ENCODE data around the gene PIP4K2B. TPM values are rescaled to one million over a fixed set of nuclear protein-coding genes. Genes with fewer than 3 reads are reported as not detected.

PIP4K2B gene
- total RNA-seq, 1 donor from 2014 or later, result 68.5 TPM

DNA sequence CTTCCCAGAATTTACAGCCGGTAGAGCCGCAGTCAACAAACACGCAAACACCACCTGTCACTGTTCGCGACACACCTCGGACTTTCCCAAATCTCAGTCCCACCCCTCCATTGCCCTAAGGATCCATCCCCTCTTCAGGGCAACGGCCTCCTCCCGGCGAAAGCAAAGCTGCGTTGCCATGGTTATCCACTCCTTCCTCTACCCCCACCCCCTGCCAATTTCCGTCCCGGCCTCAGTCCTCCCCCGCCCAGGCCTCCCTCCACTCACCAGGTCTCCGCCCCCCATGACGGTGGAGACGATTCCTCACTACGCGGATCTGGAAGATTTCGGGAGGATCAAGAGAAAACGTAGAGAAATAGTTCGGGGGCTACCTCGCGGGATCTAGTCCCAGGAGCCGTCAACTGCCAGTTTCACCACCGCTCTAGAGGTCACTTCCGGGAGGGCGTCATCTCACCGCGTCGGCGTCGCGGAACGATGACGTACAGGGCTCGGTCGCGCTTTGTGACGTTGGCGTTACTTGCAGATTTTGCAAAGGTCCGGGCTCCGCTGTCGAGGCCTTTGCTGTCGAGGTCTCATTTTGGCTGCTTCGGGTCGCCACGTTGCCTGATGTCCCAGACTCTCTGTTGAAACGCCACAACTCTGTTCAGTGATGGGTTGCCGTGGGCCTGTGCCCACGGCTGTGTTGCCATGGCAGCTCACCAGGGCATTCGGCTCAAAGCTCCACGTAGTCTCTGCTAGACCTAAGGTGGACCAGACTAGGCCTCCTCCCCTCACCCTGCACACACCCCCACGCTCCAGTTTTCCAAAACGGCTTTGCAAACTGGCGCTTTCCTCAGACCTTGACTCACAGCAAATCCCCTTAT lies 25.8 kb upstream of the PIP4K2B start, which contains the start of gene CWC25:
Gene CWC25, minus strand, starts transcription at position 423 of the 863 bp plus-strand sequence. Its CDS starts 138 bp downstream, at position 285.
- TF ChIP-seq, protein P1, sequence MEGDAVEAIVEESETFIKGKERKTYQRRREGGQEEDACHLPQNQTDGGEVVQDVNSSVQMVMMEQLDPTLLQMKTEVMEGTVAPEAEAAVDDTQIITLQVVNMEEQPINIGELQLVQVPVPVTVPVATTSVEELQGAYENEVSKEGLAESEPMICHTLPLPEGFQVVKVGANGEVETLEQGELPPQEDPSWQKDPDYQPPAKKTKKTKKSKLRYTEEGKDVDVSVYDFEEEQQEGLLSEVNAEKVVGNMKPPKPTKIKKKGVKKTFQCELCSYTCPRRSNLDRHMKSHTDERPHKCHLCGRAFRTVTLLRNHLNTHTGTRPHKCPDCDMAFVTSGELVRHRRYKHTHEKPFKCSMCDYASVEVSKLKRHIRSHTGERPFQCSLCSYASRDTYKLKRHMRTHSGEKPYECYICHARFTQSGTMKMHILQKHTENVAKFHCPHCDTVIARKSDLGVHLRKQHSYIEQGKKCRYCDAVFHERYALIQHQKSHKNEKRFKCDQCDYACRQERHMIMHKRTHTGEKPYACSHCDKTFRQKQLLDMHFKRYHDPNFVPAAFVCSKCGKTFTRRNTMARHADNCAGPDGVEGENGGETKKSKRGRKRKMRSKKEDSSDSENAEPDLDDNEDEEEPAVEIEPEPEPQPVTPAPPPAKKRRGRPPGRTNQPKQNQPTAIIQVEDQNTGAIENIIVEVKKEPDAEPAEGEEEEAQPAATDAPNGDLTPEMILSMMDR (IDR thresholded peaks at IDR 0.05), result peak in 1 of 3 experiments; percentile 25
- peak; percentile 97 to 100 for TF ChIP-seq POLR2AphosphoS5 (IDR thresholded peaks at IDR 0.05; ENCODE audit: insufficient read depth in 1 of 2, low read depth in 1 of 2)
- peak in 1 of 2 donors; percentile 77 for TF ChIP-seq POLR2A (IDR thresholded peaks at IDR 0.05)
- H3K36me3 ChIP-seq, result peaks cover 0 to 12% of the 10 kb centered on the region in 2 donors
- H3K27me3 ChIP-seq, result no peaks in the 10 kb centered on the region
- peak; percentile 97 to 98 for DNase-seq (ENCODE audit: extremely low spot score in 2 of 2)
- peaks cover 35% of the 10 kb centered on the region for H3K4me1 ChIP-seq
- H3K9me3 ChIP-seq, result no peaks in the 10 kb centered on the region
- intact Hi-C loops (cut with DNase I), result loop anchor here (1.0 kb wide), 1 partner anchor 26 kb away; the partner anchor contains the start of gene PIP4K2B
- peak within 1 kb of the TSS; percentile 92 for H3K27ac ChIP-seq
- H3K4me3 ChIP-seq, result peak within 1 kb of the TSS; percentile 65 to 86

DNA sequence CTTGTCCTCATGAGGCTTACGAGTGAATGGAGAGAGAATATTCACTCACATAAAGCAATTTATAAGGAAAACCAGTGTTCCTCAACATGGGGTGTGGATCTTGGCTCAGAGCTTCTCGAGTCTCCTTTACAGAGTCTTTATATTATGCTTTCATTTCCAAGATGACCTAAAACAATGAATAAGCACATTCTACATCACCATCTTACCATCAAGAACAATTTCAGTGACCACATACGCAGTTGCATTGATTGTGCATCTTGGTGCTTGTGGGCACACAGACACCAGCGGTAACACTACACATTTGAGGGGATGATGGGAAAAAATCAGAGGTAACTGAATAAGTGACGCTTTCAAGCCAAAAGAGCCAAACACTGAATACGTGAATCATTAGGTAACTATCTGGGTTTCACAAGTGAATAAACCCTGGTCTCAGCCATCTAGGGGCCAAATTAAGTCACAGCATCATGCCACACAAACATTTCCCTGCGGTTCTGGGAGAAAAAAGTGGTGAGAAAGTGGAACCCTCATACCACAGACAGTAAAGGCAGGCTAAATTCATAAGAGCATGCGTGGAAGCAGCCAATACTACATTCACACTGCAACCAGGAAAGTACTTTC lies 16.3 kb upstream of the PIP4K2B start:
- Histone ChIP-seq H3K4me1 (no peaks in the 10 kb centered on the region), H3K4me3 (no peak overlapping the region), H3K27me3 (no peaks in the 10 kb centered on the region), H3K36me3 (peaks cover 0 to 63% of the 10 kb centered on the region in 2 donors), H3K9me3 (no peaks in the 10 kb centered on the region), H3K27ac (no peak overlapping the region)
- intact Hi-C loops (cut with DNase I), result no loop called here
- no peak for TF ChIP-seq POLR2AphosphoS5 (IDR thresholded peaks at IDR 0.05; ENCODE audit: insufficient read depth in 1 of 2, low read depth in 1 of 2)
- TF ChIP-seq, protein P1 (IDR thresholded peaks at IDR 0.05), result no peak
- TF ChIP-seq POLR2A (IDR thresholded peaks at IDR 0.05), result no peak
- DNase-seq (ENCODE audit: extremely low spot score in 2 of 2), result no peak

DNA sequence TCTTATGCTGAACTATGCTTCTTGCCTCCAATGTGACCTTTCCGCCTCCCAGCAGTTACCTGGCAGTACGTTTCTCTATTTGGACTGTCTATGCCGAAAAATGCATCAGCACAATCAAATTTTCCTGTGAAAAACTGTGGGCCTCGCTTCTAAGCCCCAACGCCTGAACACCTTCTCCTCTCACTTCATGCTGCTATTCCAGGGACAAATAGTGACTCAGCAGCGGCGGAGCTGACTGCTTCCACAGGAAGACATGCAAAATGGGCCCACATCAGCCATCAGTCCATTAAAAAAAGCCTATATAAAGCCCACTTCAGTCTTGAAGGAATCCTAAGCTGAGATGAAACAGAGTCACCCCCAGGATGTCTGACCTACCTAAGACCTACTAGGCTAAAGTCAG lies 10.5 kb upstream of the PIP4K2B start:
- Histone ChIP-seq H3K4me3 (no peak overlapping the region), H3K9me3 (no peaks in the 10 kb centered on the region), H3K27me3 (no peaks in the 10 kb centered on the region), H3K4me1 (no peaks in the 10 kb centered on the region), H3K27ac (no peak overlapping the region), H3K36me3 (peaks cover 0 to 84% of the 10 kb centered on the region in 2 donors)
- TF ChIP-seq, protein P1 (IDR thresholded peaks at IDR 0.05), result no peak
- TF ChIP-seq POLR2AphosphoS5 (IDR thresholded peaks at IDR 0.05; ENCODE audit: insufficient read depth in 1 of 2, low read depth in 1 of 2) (no peak), POLR2A (IDR thresholded peaks at IDR 0.05) (no peak)
- DNase-seq (ENCODE audit: extremely low spot score in 2 of 2), result no peak
- intact Hi-C loops (cut with DNase I), result no loop called here

DNA sequence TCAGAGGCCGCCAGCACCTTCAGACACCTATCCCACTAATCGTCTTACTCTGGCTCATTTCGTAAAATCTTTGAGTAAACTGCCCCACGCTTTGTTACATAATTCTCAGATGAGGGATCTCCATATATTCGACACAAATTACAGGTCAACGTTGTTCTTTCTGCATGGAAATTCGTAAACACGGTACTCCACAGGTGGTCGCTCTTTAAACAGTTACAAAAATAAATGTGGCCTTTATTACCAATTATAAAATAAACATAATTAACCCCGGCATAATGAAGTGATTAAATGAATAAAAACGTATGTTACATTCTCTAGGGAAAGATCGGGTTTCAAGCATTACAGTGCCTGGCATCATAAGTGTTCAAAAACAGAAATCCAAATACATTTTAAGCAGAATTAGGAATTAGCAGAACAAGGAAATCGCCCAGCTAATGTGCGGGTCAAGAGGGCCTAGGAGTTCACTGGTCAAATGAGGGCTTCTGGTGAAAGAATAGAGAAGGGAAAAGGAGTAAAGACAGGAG lies 943 bp upstream of the PIP4K2B start:
- intact Hi-C loops (cut with DNase I), result no loop called here
- H3K9me3 ChIP-seq, result no peaks in the 10 kb centered on the region

More for the DNA sequence above, 943 bp upstream of the PIP4K2B start:
- Histone ChIP-seq H3K27ac (peak overlapping the region; percentile 97), H3K27me3 (no peaks in the 10 kb centered on the region), H3K4me3 (peak overlapping the region; percentile 78 to 98), H3K36me3 (peaks cover 0 to 37% of the 10 kb centered on the region in 2 donors), H3K4me1 (peaks cover 29% of the 10 kb centered on the region)
- TF ChIP-seq POLR2A (IDR thresholded peaks at IDR 0.05) (no peak), POLR2AphosphoS5 (IDR thresholded peaks at IDR 0.05; ENCODE audit: insufficient read depth in 1 of 2, low read depth in 1 of 2) (no peak)
- TF ChIP-seq, protein P1 (IDR thresholded peaks at IDR 0.05), result no peak
- DNase-seq (ENCODE audit: extremely low spot score in 2 of 2), result no peak

Data from vagina (tissue), 2 donors.